HepG2 (cell line): Measurements from ENCODE around the gene SLC19A3. TPM values are rescaled to one million over a fixed set of nuclear protein-coding genes. Genes with fewer than 3 reads are reported as not detected.

Experiments
- ELF3 ChIP-seq: IDR thresholded peaks from 2 replicates; pipeline ENCODE4 v1.6.1; 2016; ENCODE audit warnings: missing genetic modification reagents, missing compliant biosample characterization
- MIXL1 ChIP-seq: IDR thresholded peaks from 2 replicates; pipeline ENCODE4 v1.6.1; 2016
- NONO ChIP-seq, 2 experiments: fragments of 450-650 bp in 1 of 2; sonication (generic) in 1 of 2; formaldehyde crosslinking in 1 of 2; IDR thresholded peaks in 1 of 2; conservative IDR thresholded peaks in 1 of 2; 2 replicates each; pipeline versions ENCODE4 v1.6.1 to v1.8.0; 2017 to 2022; ENCODE audit warnings: mild to moderate bottlenecking in 1 of 2, missing genetic modification reagents in 1 of 2, moderate library complexity in 1 of 2
- PHF8 ChIP-seq: sonication (generic); formaldehyde crosslinking; IDR thresholded peaks from 2 replicates; pipeline ENCODE4 v1.5.0; 2020; ENCODE audit warnings: missing genetic modification reagents
- SAFB2 ChIP-seq: sonication (generic); formaldehyde crosslinking; IDR thresholded peaks from 2 replicates; pipeline ENCODE4 v1.5.1; 2020; ENCODE audit warnings: missing genetic modification reagents, low read depth, mild to moderate bottlenecking, borderline replicate concordance
- SOX6 ChIP-seq, 2 experiments: fragments of 450-650 bp in 1 of 2; sonication (generic) in 1 of 2; formaldehyde crosslinking in 1 of 2; IDR thresholded peaks; 2 replicates each; pipeline versions ENCODE4 v1.4.0 to v1.6.1; 2017 to 2020; ENCODE audit warnings: antibody characterized with exemption in 1 of 2, mild to moderate bottlenecking in 1 of 2, missing genetic modification reagents in 1 of 2
- SP4 ChIP-seq: sonication (generic); formaldehyde crosslinking; IDR thresholded peaks from 2 replicates; pipeline ENCODE4 v1.8.1; 2023; ENCODE audit warnings: mild to moderate bottlenecking, missing genetic modification reagents
- ZNF136 ChIP-seq: sonication (generic); formaldehyde crosslinking; IDR thresholded peaks from 2 replicates; pipeline ENCODE4 v1.8.1; 2022; ENCODE audit warnings: low read depth, mild to moderate bottlenecking, moderate library complexity, missing genetic modification reagents
- ZNF383 ChIP-seq: sonication (generic); formaldehyde crosslinking; IDR thresholded peaks from 2 replicates; pipeline ENCODE4 v1.4.0; 2020; ENCODE audit warnings: missing genetic modification reagents, mild to moderate bottlenecking, borderline replicate concordance
- ZNF614 ChIP-seq: IDR thresholded peaks from 2 replicates; pipeline ENCODE4 v1.6.1; 2018; ENCODE audit warnings: missing biosample characterization, missing genetic modification reagents, inconsistent platforms, borderline replicate concordance
- polyA plus RNA-seq, 8 experiments: library from polyadenylated mRNA; depleted of rRNA in 3 of 8; stranded (reverse) in 7 of 8; unstranded in 1 of 8; fragments of >200 nt; fragmentation: Illumina TruSeq in 4 of 8; extraction: Trizol in 4 of 8; gene quantifications; 2 replicates each; pipeline versions ENCODE4 v1.2.1 to v1.2.3, GENCODE V29; 2011 to 2016; ENCODE audit warnings: low read depth in 4 of 8, missing spikeins in 1 of 8, mixed read lengths in 1 of 8; ENCODE audit not compliant: insufficient read depth in 1 of 8
- total RNA-seq, 5 experiments: library from RNA; depleted of rRNA; stranded (reverse); fragments of >200 nt; fragmentation: Illumina TruSeq; extraction: Trizol; gene quantifications; 2 replicates each; pipeline ENCODE4 v1.2.3, GENCODE V29; 2016; ENCODE audit warnings: low read depth in 1 of 5
- TF ChIP-seq, protein P1 (sequence below): sonication (generic); formaldehyde crosslinking; IDR thresholded peaks from 2 replicates; pipeline ENCODE4 v1.4.0; 2020; ENCODE audit warnings: missing genetic modification reagents
- TF ChIP-seq, protein P2 (sequence below), 2 experiments: sonication (generic) in 1 of 2; formaldehyde crosslinking in 1 of 2; IDR thresholded peaks; 2 replicates each; pipeline versions ENCODE4 v1.6.1 to v1.9.0; 2014 to 2022; ENCODE audit warnings: antibody characterized with exemption in 1 of 2, borderline replicate concordance in 1 of 2, inconsistent platforms in 1 of 2, low read depth in 1 of 2, missing genetic modification reagents in 1 of 2
- TF ChIP-seq, protein P3 (sequence below): sonication (generic); formaldehyde crosslinking; IDR thresholded peaks from 2 replicates; pipeline ENCODE4 v1.8.0; 2022; ENCODE audit warnings: mild to moderate bottlenecking, missing genetic modification reagents, moderate library complexity
- TF ChIP-seq, protein P4 (sequence below): sonication (generic); formaldehyde crosslinking; IDR thresholded peaks from 2 replicates; pipeline ENCODE4 v1.4.0; 2020; ENCODE audit warnings: mild to moderate bottlenecking, missing genetic modification reagents

The SLC19A3 gene
- total and polyA plus RNA-seq, 2 of the 13 experiments (the other 11 are each of a cell fraction or from before 2014, with no cell fraction given) = 2.3 to 5.2 TPM

DNA sequence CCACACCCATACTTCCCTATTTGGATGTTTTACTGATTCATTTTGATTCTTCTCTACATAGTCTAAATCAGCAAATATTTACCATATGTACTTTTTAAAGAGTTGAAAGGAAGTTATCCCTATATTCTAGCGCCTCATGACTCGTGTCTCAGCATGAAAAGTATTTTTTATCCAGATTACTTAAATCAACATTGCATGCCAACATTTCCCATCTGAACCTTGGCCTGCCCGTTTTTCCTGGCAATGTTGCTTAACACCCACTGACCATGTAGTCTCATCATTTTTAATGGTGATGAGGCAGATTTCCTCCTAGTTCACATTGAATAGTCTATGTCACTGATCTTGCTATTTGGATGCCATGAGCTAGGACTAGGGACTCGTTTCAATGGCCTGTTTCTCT lies 64.4 kb downstream of the SLC19A3 start (continued):
- TF ChIP-seq, protein P1, sequence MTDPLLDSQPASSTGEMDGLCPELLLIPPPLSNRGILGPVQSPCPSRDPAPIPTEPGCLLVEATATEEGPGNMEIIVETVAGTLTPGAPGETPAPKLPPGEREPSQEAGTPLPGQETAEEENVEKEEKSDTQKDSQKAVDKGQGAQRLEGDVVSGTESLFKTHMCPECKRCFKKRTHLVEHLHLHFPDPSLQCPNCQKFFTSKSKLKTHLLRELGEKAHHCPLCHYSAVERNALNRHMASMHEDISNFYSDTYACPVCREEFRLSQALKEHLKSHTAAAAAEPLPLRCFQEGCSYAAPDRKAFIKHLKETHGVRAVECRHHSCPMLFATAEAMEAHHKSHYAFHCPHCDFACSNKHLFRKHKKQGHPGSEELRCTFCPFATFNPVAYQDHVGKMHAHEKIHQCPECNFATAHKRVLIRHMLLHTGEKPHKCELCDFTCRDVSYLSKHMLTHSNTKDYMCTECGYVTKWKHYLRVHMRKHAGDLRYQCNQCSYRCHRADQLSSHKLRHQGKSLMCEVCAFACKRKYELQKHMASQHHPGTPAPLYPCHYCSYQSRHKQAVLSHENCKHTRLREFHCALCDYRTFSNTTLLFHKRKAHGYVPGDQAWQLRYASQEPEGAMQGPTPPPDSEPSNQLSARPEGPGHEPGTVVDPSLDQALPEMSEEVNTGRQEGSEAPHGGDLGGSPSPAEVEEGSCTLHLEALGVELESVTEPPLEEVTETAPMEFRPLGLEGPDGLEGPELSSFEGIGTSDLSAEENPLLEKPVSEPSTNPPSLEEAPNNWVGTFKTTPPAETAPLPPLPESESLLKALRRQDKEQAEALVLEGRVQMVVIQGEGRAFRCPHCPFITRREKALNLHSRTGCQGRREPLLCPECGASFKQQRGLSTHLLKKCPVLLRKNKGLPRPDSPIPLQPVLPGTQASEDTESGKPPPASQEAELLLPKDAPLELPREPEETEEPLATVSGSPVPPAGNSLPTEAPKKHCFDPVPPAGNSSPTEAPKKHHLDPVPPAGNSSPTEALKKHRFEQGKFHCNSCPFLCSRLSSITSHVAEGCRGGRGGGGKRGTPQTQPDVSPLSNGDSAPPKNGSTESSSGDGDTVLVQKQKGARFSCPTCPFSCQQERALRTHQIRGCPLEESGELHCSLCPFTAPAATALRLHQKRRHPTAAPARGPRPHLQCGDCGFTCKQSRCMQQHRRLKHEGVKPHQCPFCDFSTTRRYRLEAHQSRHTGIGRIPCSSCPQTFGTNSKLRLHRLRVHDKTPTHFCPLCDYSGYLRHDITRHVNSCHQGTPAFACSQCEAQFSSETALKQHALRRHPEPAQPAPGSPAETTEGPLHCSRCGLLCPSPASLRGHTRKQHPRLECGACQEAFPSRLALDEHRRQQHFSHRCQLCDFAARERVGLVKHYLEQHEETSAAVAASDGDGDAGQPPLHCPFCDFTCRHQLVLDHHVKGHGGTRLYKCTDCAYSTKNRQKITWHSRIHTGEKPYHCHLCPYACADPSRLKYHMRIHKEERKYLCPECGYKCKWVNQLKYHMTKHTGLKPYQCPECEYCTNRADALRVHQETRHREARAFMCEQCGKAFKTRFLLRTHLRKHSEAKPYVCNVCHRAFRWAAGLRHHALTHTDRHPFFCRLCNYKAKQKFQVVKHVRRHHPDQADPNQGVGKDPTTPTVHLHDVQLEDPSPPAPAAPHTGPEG = no peak
- TF ChIP-seq SOX6 (IDR thresholded peaks at IDR 0.05) (no peak), SOX6 (CRISPR knock-in tag; IDR thresholded peaks at IDR 0.05) (no peak), ZNF614 (no peak), SP4 (no peak), MIXL1 (CRISPR knock-in tag) (no peak), NONO (IDR thresholded peaks at IDR 0.05) (no peak), NONO (CRISPR knock-in tag; conservative IDR thresholded peaks at IDR 0.05) (no peak), ZNF136 (CRISPR knock-in tag) (no peak), ELF3 (CRISPR knock-in tag) (no peak), SAFB2 (CRISPR knock-in tag) (no peak), PHF8 (CRISPR knock-in tag) (no peak), ZNF383 (CRISPR knock-in tag) (no peak)
- TF ChIP-seq, protein P2, sequence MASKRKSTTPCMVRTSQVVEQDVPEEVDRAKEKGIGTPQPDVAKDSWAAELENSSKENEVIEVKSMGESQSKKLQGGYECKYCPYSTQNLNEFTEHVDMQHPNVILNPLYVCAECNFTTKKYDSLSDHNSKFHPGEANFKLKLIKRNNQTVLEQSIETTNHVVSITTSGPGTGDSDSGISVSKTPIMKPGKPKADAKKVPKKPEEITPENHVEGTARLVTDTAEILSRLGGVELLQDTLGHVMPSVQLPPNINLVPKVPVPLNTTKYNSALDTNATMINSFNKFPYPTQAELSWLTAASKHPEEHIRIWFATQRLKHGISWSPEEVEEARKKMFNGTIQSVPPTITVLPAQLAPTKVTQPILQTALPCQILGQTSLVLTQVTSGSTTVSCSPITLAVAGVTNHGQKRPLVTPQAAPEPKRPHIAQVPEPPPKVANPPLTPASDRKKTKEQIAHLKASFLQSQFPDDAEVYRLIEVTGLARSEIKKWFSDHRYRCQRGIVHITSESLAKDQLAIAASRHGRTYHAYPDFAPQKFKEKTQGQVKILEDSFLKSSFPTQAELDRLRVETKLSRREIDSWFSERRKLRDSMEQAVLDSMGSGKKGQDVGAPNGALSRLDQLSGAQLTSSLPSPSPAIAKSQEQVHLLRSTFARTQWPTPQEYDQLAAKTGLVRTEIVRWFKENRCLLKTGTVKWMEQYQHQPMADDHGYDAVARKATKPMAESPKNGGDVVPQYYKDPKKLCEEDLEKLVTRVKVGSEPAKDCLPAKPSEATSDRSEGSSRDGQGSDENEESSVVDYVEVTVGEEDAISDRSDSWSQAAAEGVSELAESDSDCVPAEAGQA (IDR thresholded peaks at IDR 0.05; ENCODE audit: low read depth) = no peak
- TF ChIP-seq, protein P2 (CRISPR knock-in tag; IDR thresholded peaks at IDR 0.05; ENCODE audit: borderline replicate concordance) = no peak
- TF ChIP-seq, protein P3, sequence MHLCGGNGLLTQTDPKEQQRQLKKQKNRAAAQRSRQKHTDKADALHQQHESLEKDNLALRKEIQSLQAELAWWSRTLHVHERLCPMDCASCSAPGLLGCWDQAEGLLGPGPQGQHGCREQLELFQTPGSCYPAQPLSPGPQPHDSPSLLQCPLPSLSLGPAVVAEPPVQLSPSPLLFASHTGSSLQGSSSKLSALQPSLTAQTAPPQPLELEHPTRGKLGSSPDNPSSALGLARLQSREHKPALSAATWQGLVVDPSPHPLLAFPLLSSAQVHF = no peak
- TF ChIP-seq, protein P4, sequence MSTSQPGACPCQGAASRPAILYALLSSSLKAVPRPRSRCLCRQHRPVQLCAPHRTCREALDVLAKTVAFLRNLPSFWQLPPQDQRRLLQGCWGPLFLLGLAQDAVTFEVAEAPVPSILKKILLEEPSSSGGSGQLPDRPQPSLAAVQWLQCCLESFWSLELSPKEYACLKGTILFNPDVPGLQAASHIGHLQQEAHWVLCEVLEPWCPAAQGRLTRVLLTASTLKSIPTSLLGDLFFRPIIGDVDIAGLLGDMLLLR (CRISPR knock-in tag) = no peak
